ENCODE data around the gene ISLR2.

The ISLR2 gene

GRCh38 chr15:74178326-74179100, 48.1 kb downstream of the ISLR2 start:
- no peak overlapping the region for H3K4me3 ChIP-seq (ENCODE audit: low read depth, low read length)
- H3K4me1 ChIP-seq = no peaks in the 10 kb centered on the region
- no peaks in the 10 kb centered on the region for H3K9me3 ChIP-seq (ENCODE audit: control insufficient read depth, low read length)
- no peaks in the 10 kb centered on the region for H3K27me3 ChIP-seq (ENCODE audit: control insufficient read depth, insufficient read depth, low read length)
- TF ChIP-seq, protein P1, sequence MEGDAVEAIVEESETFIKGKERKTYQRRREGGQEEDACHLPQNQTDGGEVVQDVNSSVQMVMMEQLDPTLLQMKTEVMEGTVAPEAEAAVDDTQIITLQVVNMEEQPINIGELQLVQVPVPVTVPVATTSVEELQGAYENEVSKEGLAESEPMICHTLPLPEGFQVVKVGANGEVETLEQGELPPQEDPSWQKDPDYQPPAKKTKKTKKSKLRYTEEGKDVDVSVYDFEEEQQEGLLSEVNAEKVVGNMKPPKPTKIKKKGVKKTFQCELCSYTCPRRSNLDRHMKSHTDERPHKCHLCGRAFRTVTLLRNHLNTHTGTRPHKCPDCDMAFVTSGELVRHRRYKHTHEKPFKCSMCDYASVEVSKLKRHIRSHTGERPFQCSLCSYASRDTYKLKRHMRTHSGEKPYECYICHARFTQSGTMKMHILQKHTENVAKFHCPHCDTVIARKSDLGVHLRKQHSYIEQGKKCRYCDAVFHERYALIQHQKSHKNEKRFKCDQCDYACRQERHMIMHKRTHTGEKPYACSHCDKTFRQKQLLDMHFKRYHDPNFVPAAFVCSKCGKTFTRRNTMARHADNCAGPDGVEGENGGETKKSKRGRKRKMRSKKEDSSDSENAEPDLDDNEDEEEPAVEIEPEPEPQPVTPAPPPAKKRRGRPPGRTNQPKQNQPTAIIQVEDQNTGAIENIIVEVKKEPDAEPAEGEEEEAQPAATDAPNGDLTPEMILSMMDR (IDR thresholded peaks at IDR 0.05) = no peak
- no peak overlapping the region for H3K9ac ChIP-seq
- no peaks in the 10 kb centered on the region for H3K79me2 ChIP-seq
- no peak overlapping the region for H2AFZ ChIP-seq
- H3K27ac ChIP-seq = no peak overlapping the region
- no peak overlapping the region for H3K4me2 ChIP-seq (ENCODE audit: low read length)
- no peaks in the 10 kb centered on the region for H3K36me3 ChIP-seq (ENCODE audit: control insufficient read depth, insufficient read depth, low read length)

DNA sequence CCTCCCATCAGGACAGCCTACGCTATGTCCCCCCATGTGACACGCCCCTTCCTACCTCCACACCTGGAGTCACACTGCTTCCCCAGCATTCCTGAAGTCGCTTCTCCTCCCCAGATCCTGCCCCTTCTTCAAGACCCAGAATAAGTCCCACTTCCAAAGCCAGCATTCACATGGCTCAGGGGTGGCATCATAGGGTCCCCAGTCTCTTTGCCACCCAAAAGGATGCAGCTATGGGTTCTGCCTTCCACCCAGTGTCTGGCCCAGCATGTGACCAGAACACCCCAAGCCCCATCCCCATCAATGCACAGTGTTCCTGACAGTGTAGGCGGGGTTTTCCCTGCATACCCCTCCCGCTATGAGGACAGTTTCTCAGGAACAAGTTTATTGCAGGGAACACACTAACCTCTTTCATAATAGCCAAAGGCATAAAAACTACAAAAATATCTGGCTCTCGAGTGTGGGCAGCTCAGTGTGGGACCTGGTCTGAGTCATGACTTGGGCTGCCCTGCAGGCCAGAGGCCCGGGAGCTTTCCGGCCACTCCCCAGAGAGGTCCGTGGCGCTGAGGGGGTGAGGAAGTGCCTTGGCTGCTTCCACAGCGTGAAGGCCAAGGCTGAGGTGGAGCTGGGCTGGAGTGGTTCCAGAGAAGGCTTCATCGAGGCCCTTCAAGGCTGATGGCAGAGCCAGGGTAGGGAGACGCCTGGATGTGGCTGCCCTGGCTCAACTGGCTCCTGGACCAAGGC, 48.9 kb downstream of the ISLR2 start:
- Histone ChIP-seq H3K27ac (no peak overlapping the region), H3K4me2 (ENCODE audit: low read length) (no peak overlapping the region), H3K4me1 (no peaks in the 10 kb centered on the region), H3K9me3 (ENCODE audit: control insufficient read depth, low read length) (no peaks in the 10 kb centered on the region), H3K9ac (no peak overlapping the region), H3K27me3 (ENCODE audit: control insufficient read depth, insufficient read depth, low read length) (no peaks in the 10 kb centered on the region), H2AFZ (no peak overlapping the region), H3K79me2 (no peaks in the 10 kb centered on the region), H3K36me3 (ENCODE audit: control insufficient read depth, insufficient read depth, low read length) (no peaks in the 10 kb centered on the region), H3K4me3 (ENCODE audit: low read depth, low read length) (no peak overlapping the region)
- TF ChIP-seq, protein P1 (IDR thresholded peaks at IDR 0.05) = no peak

DNA sequence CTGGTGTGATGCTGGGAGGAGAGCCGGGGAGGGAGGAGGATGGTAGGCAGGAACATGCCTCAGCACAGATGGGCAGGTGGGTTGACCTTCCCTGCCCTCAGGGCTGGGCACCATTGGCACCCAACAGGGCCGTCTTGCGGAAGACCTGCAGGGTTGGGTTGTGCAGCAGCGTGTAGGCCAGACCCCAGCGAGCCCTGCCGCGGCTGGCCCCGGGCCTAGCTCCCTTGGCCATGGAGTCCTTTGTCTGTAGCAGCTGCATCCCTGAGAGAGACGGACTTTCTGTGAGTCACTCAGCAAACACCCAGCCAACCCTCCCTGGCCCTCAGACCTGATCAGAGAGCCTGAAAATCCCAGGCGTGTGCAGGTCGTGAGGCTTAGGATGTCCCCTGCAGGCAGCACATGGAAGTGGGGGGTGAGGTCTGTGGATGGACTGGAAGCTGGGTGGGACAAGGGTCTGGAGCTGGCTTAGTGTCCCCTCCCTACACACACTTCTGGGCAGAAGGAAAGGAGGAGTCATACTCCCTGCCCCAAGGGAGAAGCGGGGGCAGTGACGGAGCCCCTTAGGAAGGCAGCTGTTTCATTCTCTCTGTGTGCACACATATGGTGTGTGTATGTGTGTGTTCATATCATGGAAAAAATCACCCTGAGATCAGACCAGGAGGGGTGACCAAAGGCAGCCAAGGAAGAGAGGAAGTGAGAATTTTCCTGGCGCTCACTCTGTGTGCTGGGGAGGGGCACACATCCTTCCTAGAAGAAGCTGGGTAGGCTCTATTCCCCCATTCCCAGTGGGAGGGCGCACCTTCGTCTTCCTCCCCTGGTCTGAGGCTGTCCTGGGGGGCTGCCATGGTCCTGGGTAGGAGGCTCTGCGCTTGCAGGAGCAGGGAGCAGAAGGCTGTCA, 49.8 kb downstream of the ISLR2 start:
- no peak overlapping the region for H3K4me2 ChIP-seq (ENCODE audit: low read length)
- no peak overlapping the region for H3K4me3 ChIP-seq (ENCODE audit: low read depth, low read length)
- H3K27me3 ChIP-seq (ENCODE audit: control insufficient read depth, insufficient read depth, low read length) = no peaks in the 10 kb centered on the region
- TF ChIP-seq, protein P1 (IDR thresholded peaks at IDR 0.05) = no peak
- H3K79me2 ChIP-seq = no peaks in the 10 kb centered on the region
- no peaks in the 10 kb centered on the region for H3K36me3 ChIP-seq (ENCODE audit: control insufficient read depth, insufficient read depth, low read length)
- H3K27ac ChIP-seq = no peak overlapping the region
- H3K4me1 ChIP-seq = no peaks in the 10 kb centered on the region
- no peak overlapping the region for H3K9ac ChIP-seq
- H3K9me3 ChIP-seq (ENCODE audit: control insufficient read depth, low read length) = no peaks in the 10 kb centered on the region
- no peak overlapping the region for H2AFZ ChIP-seq

DNA sequence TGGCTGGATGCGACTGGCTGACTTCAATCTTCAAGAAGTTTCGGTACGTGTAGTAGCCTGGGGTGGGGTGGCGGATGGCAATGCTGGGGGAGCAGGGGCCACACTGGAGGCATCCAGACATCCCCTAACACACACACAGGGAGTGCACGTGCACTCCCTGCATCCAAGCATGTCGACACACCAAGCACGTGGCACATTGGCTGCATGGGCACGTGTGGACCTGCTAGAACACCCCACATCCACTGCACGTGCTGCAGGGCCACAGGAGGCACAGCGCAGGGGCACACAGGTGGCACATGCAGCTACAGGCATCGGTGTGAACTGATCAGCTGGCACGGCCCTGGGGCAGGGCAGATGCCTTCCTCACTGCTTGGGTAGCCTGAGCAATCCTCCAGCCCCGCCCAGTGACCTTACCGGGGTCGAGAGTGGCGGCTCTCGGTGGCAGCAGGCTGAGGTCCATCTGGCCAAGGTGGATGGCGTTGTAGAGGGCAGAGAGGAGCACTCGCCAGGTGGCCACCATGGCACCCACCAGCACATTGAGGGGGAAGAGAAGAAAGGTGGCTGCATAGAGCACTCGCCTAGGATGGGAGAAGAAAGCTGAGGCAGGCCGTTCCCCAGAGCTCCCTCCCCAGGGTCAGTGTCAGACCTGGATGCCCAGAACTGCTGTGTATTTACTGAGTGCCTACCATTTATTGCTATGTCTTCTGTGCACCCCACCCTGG, 50.7 kb downstream of the ISLR2 start:
- Histone ChIP-seq H3K4me3 (ENCODE audit: low read depth, low read length) (no peak overlapping the region), H3K4me1 (no peaks in the 10 kb centered on the region), H3K27me3 (ENCODE audit: control insufficient read depth, insufficient read depth, low read length) (no peaks in the 10 kb centered on the region), H3K9me3 (ENCODE audit: control insufficient read depth, low read length) (no peaks in the 10 kb centered on the region), H3K36me3 (ENCODE audit: control insufficient read depth, insufficient read depth, low read length) (no peaks in the 10 kb centered on the region), H3K27ac (no peak overlapping the region), H3K79me2 (no peaks in the 10 kb centered on the region), H3K4me2 (ENCODE audit: low read length) (no peak overlapping the region), H3K9ac (no peak overlapping the region), H2AFZ (no peak overlapping the region)
- TF ChIP-seq, protein P1 (IDR thresholded peaks at IDR 0.05) = no peak

Measured in parathyroid adenoma (tissue), 2 donors.